ENCODE data around the gene TMEM54. TPM values are rescaled to one million over a fixed set of nuclear protein-coding genes. Genes with fewer than 3 reads are reported as not detected.

TMEM54 gene
- total RNA-seq, 1 donor from 2014 or later: 8.0 TPM

DNA sequence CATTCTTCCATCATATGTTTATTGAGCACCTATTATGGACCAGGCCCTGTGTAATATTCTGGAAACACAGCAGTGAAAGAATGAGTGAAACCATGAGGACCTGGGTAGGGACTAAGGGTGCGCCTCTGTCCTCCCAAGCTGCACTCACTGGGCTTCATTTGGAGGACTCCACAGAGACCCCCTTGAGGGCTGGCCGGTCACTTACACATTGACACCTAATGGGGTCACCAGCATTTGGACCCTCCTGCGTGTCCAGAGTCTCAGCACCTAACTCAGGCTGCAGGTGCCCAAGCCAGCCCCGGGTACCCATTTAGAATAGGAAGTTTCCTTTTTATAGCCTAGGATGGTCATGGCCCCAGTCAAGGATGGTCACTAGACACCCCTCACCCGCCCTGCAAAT lies 27.7 kb downstream of the TMEM54 start:
- Histone ChIP-seq H2AFZ (ENCODE audit: low read depth, low read length) (no peak overlapping the region), H4K20me1 (ENCODE audit: insufficient read depth, low read length) (peaks cover 5% of the 10 kb centered on the region), H3K9me3 (ENCODE audit: insufficient read depth, low read depth, low read length) (no peaks in the 10 kb centered on the region), H3K9ac (ENCODE audit: low read length) (no peak overlapping the region), H3K27me3 (ENCODE audit: insufficient read depth, low read length) (peaks cover 14% of the 10 kb centered on the region), H3K4me3 (ENCODE audit: insufficient read depth, low read depth, low read length) (no peak overlapping the region), H3K4me2 (ENCODE audit: low read length) (no peak overlapping the region), H3K36me3 (ENCODE audit: insufficient read depth, low read length) (no peaks in the 10 kb centered on the region), H3K27ac (ENCODE audit: low read depth, low read length) (no peak overlapping the region), H3K79me2 (ENCODE audit: insufficient read depth, low read length) (no peaks in the 10 kb centered on the region), H3K4me1 (ENCODE audit: insufficient read depth, low read length) (peaks cover 5% of the 10 kb centered on the region)
- Mint-ChIP-seq H3K4me1 (ENCODE audit: low read depth, unreplicated experiment) (no peaks in the 10 kb centered on the region), H3K9me3 (ENCODE audit: unreplicated experiment) (no peaks in the 10 kb centered on the region), H3K4me3 (ENCODE audit: unreplicated experiment) (no peak overlapping the region), H3K27me3 (ENCODE audit: low read depth, unreplicated experiment) (peaks cover 66% of the 10 kb centered on the region), H3K27ac (ENCODE audit: unreplicated experiment) (no peak overlapping the region), H3K36me3 (ENCODE audit: low read depth, unreplicated experiment) (peaks cover 8% of the 10 kb centered on the region)
- DNase-seq (ENCODE audit: low read depth) (no peak), FAIRE-seq (no peak)
- TF ChIP-seq, protein P1, sequence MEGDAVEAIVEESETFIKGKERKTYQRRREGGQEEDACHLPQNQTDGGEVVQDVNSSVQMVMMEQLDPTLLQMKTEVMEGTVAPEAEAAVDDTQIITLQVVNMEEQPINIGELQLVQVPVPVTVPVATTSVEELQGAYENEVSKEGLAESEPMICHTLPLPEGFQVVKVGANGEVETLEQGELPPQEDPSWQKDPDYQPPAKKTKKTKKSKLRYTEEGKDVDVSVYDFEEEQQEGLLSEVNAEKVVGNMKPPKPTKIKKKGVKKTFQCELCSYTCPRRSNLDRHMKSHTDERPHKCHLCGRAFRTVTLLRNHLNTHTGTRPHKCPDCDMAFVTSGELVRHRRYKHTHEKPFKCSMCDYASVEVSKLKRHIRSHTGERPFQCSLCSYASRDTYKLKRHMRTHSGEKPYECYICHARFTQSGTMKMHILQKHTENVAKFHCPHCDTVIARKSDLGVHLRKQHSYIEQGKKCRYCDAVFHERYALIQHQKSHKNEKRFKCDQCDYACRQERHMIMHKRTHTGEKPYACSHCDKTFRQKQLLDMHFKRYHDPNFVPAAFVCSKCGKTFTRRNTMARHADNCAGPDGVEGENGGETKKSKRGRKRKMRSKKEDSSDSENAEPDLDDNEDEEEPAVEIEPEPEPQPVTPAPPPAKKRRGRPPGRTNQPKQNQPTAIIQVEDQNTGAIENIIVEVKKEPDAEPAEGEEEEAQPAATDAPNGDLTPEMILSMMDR (IDR thresholded peaks at IDR 0.05; ENCODE audit: insufficient read depth, low read depth, low read length): no peak
- no peak for TF ChIP-seq EZH2 (IDR thresholded peaks at IDR 0.05; ENCODE audit: insufficient read depth, low read length)

DNA sequence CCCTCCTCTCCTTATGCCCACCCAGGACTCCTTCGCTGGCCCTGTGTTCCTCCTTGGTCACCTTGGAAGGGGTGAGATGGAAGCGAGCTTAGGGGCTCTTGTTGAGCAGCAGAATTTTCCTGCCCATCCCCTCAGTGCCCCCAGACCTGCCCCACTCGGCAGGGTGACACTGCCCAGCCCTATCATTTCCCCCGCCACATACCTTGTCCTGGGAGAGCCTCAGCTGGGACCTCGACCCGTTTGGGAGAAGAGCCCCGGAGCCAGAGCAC lies 29.1 kb downstream of the TMEM54 start:
- no peak overlapping the region for H3K27ac Mint-ChIP-seq (ENCODE audit: unreplicated experiment)
- no peaks in the 10 kb centered on the region for H3K9me3 Mint-ChIP-seq (ENCODE audit: unreplicated experiment)
- peaks cover 10% of the 10 kb centered on the region for H3K36me3 Mint-ChIP-seq (ENCODE audit: low read depth, unreplicated experiment)
- Histone ChIP-seq H2AFZ (ENCODE audit: low read depth, low read length) (no peak overlapping the region), H3K9me3 (ENCODE audit: insufficient read depth, low read depth, low read length) (no peaks in the 10 kb centered on the region), H3K4me3 (ENCODE audit: insufficient read depth, low read depth, low read length) (no peak overlapping the region), H3K27ac (ENCODE audit: low read depth, low read length) (no peak overlapping the region), H3K9ac (ENCODE audit: low read length) (no peak overlapping the region), H3K4me2 (ENCODE audit: low read length) (no peak overlapping the region), H4K20me1 (ENCODE audit: insufficient read depth, low read length) (peaks cover 5% of the 10 kb centered on the region), H3K27me3 (ENCODE audit: insufficient read depth, low read length) (peaks cover 5% of the 10 kb centered on the region), H3K79me2 (ENCODE audit: insufficient read depth, low read length) (no peaks in the 10 kb centered on the region), H3K36me3 (ENCODE audit: insufficient read depth, low read length) (no peaks in the 10 kb centered on the region), H3K4me1 (ENCODE audit: insufficient read depth, low read length) (peaks cover 5% of the 10 kb centered on the region)
- DNase-seq (ENCODE audit: low read depth): no peak
- H3K4me3 Mint-ChIP-seq (ENCODE audit: unreplicated experiment): no peak overlapping the region
- no peaks in the 10 kb centered on the region for H3K4me1 Mint-ChIP-seq (ENCODE audit: low read depth, unreplicated experiment)
- TF ChIP-seq, protein P1 (IDR thresholded peaks at IDR 0.05; ENCODE audit: insufficient read depth, low read depth, low read length): no peak
- TF ChIP-seq EZH2 (IDR thresholded peaks at IDR 0.05; ENCODE audit: insufficient read depth, low read length): no peak
- no peak for FAIRE-seq
- H3K27me3 Mint-ChIP-seq (ENCODE audit: low read depth, unreplicated experiment): peaks cover 64% of the 10 kb centered on the region

DNA sequence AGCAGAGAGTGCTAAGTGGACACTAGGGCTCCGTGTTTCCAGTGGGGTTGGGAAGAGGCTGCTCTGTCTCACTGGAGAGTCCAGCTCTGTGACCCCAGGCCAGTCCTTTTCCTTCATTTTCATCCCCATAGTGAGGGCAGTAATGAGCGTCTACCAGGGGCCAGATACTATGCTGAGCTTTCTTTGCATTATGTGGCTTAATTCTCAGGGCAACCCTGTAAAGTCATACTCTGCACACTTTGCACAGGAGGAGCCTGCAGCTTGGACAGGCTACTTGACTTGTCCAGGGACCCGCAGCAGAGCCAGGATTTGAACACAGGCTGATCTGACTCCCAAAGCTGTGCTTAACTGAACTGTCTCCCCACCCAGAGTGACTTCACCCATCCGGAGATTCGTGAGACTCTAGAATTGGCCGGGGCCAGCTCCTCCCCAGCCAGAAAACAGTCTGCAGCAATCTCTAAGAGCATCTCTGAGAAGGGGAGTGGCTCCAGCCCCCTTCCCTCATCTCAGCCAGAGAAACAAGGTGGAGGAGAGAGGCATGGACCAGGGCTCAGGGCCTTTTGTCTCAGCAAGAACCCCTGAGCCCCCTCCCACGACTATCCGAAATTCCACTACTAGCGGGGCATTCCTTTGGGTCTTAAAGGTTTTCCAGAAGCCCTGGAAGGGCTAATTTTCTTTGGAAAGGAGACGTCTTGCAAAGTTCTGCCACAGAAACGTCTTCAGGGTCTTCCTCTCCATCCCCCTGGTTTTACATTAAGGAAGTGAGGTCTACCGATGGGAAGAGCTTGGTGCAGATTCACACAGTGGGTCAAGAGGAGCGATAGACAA lies 29.6 kb downstream of the TMEM54 start:
- Mint-ChIP-seq H3K27ac (ENCODE audit: unreplicated experiment) (peak overlapping the region; percentile 47), H3K4me1 (ENCODE audit: low read depth, unreplicated experiment) (no peaks in the 10 kb centered on the region), H3K9me3 (ENCODE audit: unreplicated experiment) (no peaks in the 10 kb centered on the region), H3K36me3 (ENCODE audit: low read depth, unreplicated experiment) (peaks cover 10% of the 10 kb centered on the region), H3K4me3 (ENCODE audit: unreplicated experiment) (peak overlapping the region; percentile 76), H3K27me3 (ENCODE audit: low read depth, unreplicated experiment) (peaks cover 64% of the 10 kb centered on the region)
- FAIRE-seq: no peak
- peak overlapping the region; percentile 87 for H3K4me2 ChIP-seq (ENCODE audit: low read length)
- no peaks in the 10 kb centered on the region for H3K36me3 ChIP-seq (ENCODE audit: insufficient read depth, low read length)
- H3K9ac ChIP-seq (ENCODE audit: low read length): peak overlapping the region; percentile 65
- no peak for DNase-seq (ENCODE audit: low read depth)
- H3K79me2 ChIP-seq (ENCODE audit: insufficient read depth, low read length): no peaks in the 10 kb centered on the region
- H3K27me3 ChIP-seq (ENCODE audit: insufficient read depth, low read length): peaks cover 5% of the 10 kb centered on the region
- peaks cover 5% of the 10 kb centered on the region for H3K4me1 ChIP-seq (ENCODE audit: insufficient read depth, low read length)
- H3K4me3 ChIP-seq (ENCODE audit: insufficient read depth, low read depth, low read length): peak overlapping the region; percentile 55
- peak overlapping the region; percentile 62 for H2AFZ ChIP-seq (ENCODE audit: low read depth, low read length)
- no peaks in the 10 kb centered on the region for H3K9me3 ChIP-seq (ENCODE audit: insufficient read depth, low read depth, low read length)
- peaks cover 5% of the 10 kb centered on the region for H4K20me1 ChIP-seq (ENCODE audit: insufficient read depth, low read length)
- H3K27ac ChIP-seq (ENCODE audit: low read depth, low read length): no peak overlapping the region
- peak; percentile 34 for TF ChIP-seq EZH2 (IDR thresholded peaks at IDR 0.05; ENCODE audit: insufficient read depth, low read length)
- TF ChIP-seq, protein P1 (IDR thresholded peaks at IDR 0.05; ENCODE audit: insufficient read depth, low read depth, low read length): no peak
